WERI-Rb-1 (cell line): ENCODE data around the gene B3GNT7.
A peak's percentile ranks its signal among the peaks of the same experiment; 100 is the strongest.

Experiments used
- DNase-seq: peaks from one replicate; pipeline ENCODE4 v3.0.0-alpha.2; 2020
- H3K27ac ChIP-seq: fragments of 250-450 bp; sonication (Bioruptor Pico); 2 replicates; pipeline ENCODE4 v1.5.1; 2020; ENCODE audit warnings: mild to moderate bottlenecking, moderate library complexity
- H3K27me3 ChIP-seq: fragments of 250-450 bp; sonication (Bioruptor Pico); 2 replicates; pipeline ENCODE4 v1.5.1; 2021; ENCODE audit warnings: mild to moderate bottlenecking, low read depth, moderate library complexity; ENCODE audit not compliant: insufficient read depth, severe bottlenecking
- H3K36me3 ChIP-seq: fragments of 250-450 bp; sonication (Bioruptor Pico); 2 replicates; pipeline ENCODE4 v1.5.1; 2020; ENCODE audit warnings: mild to moderate bottlenecking, moderate library complexity
- H3K4me3 ChIP-seq: 2 replicates; pipeline ENCODE4 v1.5.1; 2011; ENCODE audit warnings: low read depth, mild to moderate bottlenecking, control low read depth, low read length
- H3K9me3 ChIP-seq: fragments of 250-450 bp; sonication (Bioruptor Pico); 2 replicates; pipeline ENCODE4 v1.5.1; 2021; ENCODE audit warnings: mild to moderate bottlenecking, moderate library complexity; ENCODE audit not compliant: severe bottlenecking
- CTCF ChIP-seq: IDR thresholded peaks from 2 replicates; pipeline ENCODE4 v1.5.1; 2011; ENCODE audit warnings: low read depth, mild to moderate bottlenecking, control low read depth, inconsistent platforms, low read length

B3GNT7 gene

GRCh38 chr2:231388725-231389346, 6.7 kb upstream of the B3GNT7 start:
- Histone ChIP-seq H3K9me3 (peaks cover 3% of the 10 kb centered on the region), H3K27ac (no peak overlapping the region), H3K27me3 (no peaks in the 10 kb centered on the region), H3K4me3 (no peak overlapping the region), H3K36me3 (no peaks in the 10 kb centered on the region)
- no peak for DNase-seq
- no peak for TF ChIP-seq CTCF

- no peak for TF ChIP-seq CTCF
- Histone ChIP-seq H3K27me3 (no peaks in the 10 kb centered on the region), H3K4me3 (no peak overlapping the region), H3K36me3 (no peaks in the 10 kb centered on the region), H3K27ac (no peak overlapping the region), H3K9me3 (no peaks in the 10 kb centered on the region)
- DNase-seq, result no peak
These were observed 4.8 kb upstream of the B3GNT7 start for GRCh38 chr2:231390667-231391066.

- Histone ChIP-seq H3K9me3 (no peaks in the 10 kb centered on the region), H3K27ac (no peak overlapping the region), H3K27me3 (no peaks in the 10 kb centered on the region), H3K36me3 (no peaks in the 10 kb centered on the region), H3K4me3 (no peak overlapping the region)
- no peak for DNase-seq
- TF ChIP-seq CTCF, result no peak
These were observed 3.5 kb upstream of the B3GNT7 start for GRCh38 chr2:231391981-231392380.

GRCh38 chr2:231392431-231393148, 2.9 kb upstream of the B3GNT7 start:
- Histone ChIP-seq H3K27me3 (no peaks in the 10 kb centered on the region), H3K36me3 (no peaks in the 10 kb centered on the region), H3K4me3 (no peak overlapping the region), H3K9me3 (no peaks in the 10 kb centered on the region), H3K27ac (no peak overlapping the region)
- DNase-seq, result no peak
- no peak for TF ChIP-seq CTCF

GRCh38 chr2:231393149-231394131, 2.1 kb upstream of the B3GNT7 start:
- Histone ChIP-seq H3K9me3 (no peaks in the 10 kb centered on the region), H3K27me3 (no peaks in the 10 kb centered on the region), H3K36me3 (no peaks in the 10 kb centered on the region), H3K4me3 (no peak overlapping the region), H3K27ac (no peak overlapping the region)
- DNase-seq, result peak; percentile 49
- peak; percentile 55 for TF ChIP-seq CTCF
